ENCODE results near the gene AHI1. TPM values are rescaled to one million over a fixed set of nuclear protein-coding genes. Genes with fewer than 3 reads are reported as not detected.

The AHI1 gene
- total RNA-seq, 1 donor from 2014 or later: 14.2 TPM

- Mint-ChIP-seq H3K9me3 (ENCODE audit: unreplicated experiment) (peaks cover 4% of the 10 kb centered on the region), H3K27me3 (ENCODE audit: low read depth, unreplicated experiment) (peaks cover 4% of the 10 kb centered on the region), H3K4me3 (ENCODE audit: unreplicated experiment) (no peak overlapping the region), H3K4me1 (ENCODE audit: low read depth, unreplicated experiment) (no peaks in the 10 kb centered on the region), H3K27ac (ENCODE audit: unreplicated experiment) (no peak overlapping the region), H3K36me3 (ENCODE audit: low read depth, unreplicated experiment) (no peaks in the 10 kb centered on the region)
- Histone ChIP-seq H3K4me1 (ENCODE audit: insufficient read depth, low read length) (no peaks in the 10 kb centered on the region), H3K9ac (ENCODE audit: low read length) (no peak overlapping the region), H3K27me3 (ENCODE audit: insufficient read depth, low read length) (no peaks in the 10 kb centered on the region), H3K36me3 (ENCODE audit: insufficient read depth, low read length) (no peaks in the 10 kb centered on the region), H2AFZ (ENCODE audit: low read depth, low read length) (no peak overlapping the region), H3K27ac (ENCODE audit: low read depth, low read length) (no peak overlapping the region), H3K9me3 (ENCODE audit: insufficient read depth, low read depth, low read length) (no peaks in the 10 kb centered on the region), H4K20me1 (ENCODE audit: insufficient read depth, low read length) (no peaks in the 10 kb centered on the region), H3K4me3 (ENCODE audit: insufficient read depth, low read depth, low read length) (no peak overlapping the region), H3K4me2 (ENCODE audit: low read length) (no peak overlapping the region), H3K79me2 (ENCODE audit: insufficient read depth, low read length) (no peaks in the 10 kb centered on the region)
- TF ChIP-seq EZH2 (IDR thresholded peaks at IDR 0.05; ENCODE audit: insufficient read depth, low read length) (no peak), CTCF (IDR thresholded peaks at IDR 0.05; ENCODE audit: insufficient read depth, low read depth, low read length) (no peak)
- FAIRE-seq: no peak
- no peak for DNase-seq (ENCODE audit: low read depth)
These were observed 232.3 kb downstream of the AHI1 start for GRCh38 chr6:135265278-135265677.

GRCh38 chr6:135261872-135262725 is 235.4 kb downstream of the AHI1 start:
- H3K36me3 Mint-ChIP-seq (ENCODE audit: low read depth, unreplicated experiment): no peaks in the 10 kb centered on the region
- H4K20me1 ChIP-seq (ENCODE audit: insufficient read depth, low read length): no peaks in the 10 kb centered on the region
- H3K4me3 ChIP-seq (ENCODE audit: insufficient read depth, low read depth, low read length): no peak overlapping the region
- no peaks in the 10 kb centered on the region for H3K36me3 ChIP-seq (ENCODE audit: insufficient read depth, low read length)
- no peaks in the 10 kb centered on the region for H3K27me3 ChIP-seq (ENCODE audit: insufficient read depth, low read length)
- H3K4me2 ChIP-seq (ENCODE audit: low read length): no peak overlapping the region
- peaks cover 4% of the 10 kb centered on the region for H3K9me3 Mint-ChIP-seq (ENCODE audit: unreplicated experiment)
- no peak overlapping the region for H3K27ac Mint-ChIP-seq (ENCODE audit: unreplicated experiment)
- H3K9me3 ChIP-seq (ENCODE audit: insufficient read depth, low read depth, low read length): no peaks in the 10 kb centered on the region
- H3K4me1 Mint-ChIP-seq (ENCODE audit: low read depth, unreplicated experiment): no peaks in the 10 kb centered on the region
- H3K27ac ChIP-seq (ENCODE audit: low read depth, low read length): no peak overlapping the region
- no peak for DNase-seq (ENCODE audit: low read depth)
- no peak for TF ChIP-seq CTCF (IDR thresholded peaks at IDR 0.05; ENCODE audit: insufficient read depth, low read depth, low read length)
- TF ChIP-seq EZH2 (IDR thresholded peaks at IDR 0.05; ENCODE audit: insufficient read depth, low read length): no peak
- FAIRE-seq: no peak
- no peak overlapping the region for H3K4me3 Mint-ChIP-seq (ENCODE audit: unreplicated experiment)
- no peaks in the 10 kb centered on the region for H3K79me2 ChIP-seq (ENCODE audit: insufficient read depth, low read length)
- no peaks in the 10 kb centered on the region for H3K4me1 ChIP-seq (ENCODE audit: insufficient read depth, low read length)
- no peak overlapping the region for H3K9ac ChIP-seq (ENCODE audit: low read length)
- no peak overlapping the region for H2AFZ ChIP-seq (ENCODE audit: low read depth, low read length)
- H3K27me3 Mint-ChIP-seq (ENCODE audit: low read depth, unreplicated experiment): no peaks in the 10 kb centered on the region

- Histone ChIP-seq H4K20me1 (ENCODE audit: insufficient read depth, low read length) (no peaks in the 10 kb centered on the region), H3K4me3 (ENCODE audit: insufficient read depth, low read depth, low read length) (no peak overlapping the region), H3K27me3 (ENCODE audit: insufficient read depth, low read length) (no peaks in the 10 kb centered on the region), H3K79me2 (ENCODE audit: insufficient read depth, low read length) (no peaks in the 10 kb centered on the region), H3K4me1 (ENCODE audit: insufficient read depth, low read length) (no peaks in the 10 kb centered on the region), H3K36me3 (ENCODE audit: insufficient read depth, low read length) (no peaks in the 10 kb centered on the region), H3K27ac (ENCODE audit: low read depth, low read length) (no peak overlapping the region), H3K9me3 (ENCODE audit: insufficient read depth, low read depth, low read length) (no peaks in the 10 kb centered on the region), H3K4me2 (ENCODE audit: low read length) (no peak overlapping the region), H3K9ac (ENCODE audit: low read length) (no peak overlapping the region), H2AFZ (ENCODE audit: low read depth, low read length) (no peak overlapping the region)
- FAIRE-seq (no peak), DNase-seq (ENCODE audit: low read depth) (no peak)
- Mint-ChIP-seq H3K27ac (ENCODE audit: unreplicated experiment) (no peak overlapping the region), H3K27me3 (ENCODE audit: low read depth, unreplicated experiment) (no peaks in the 10 kb centered on the region), H3K4me1 (ENCODE audit: low read depth, unreplicated experiment) (no peaks in the 10 kb centered on the region), H3K9me3 (ENCODE audit: unreplicated experiment) (peaks cover 7% of the 10 kb centered on the region), H3K4me3 (ENCODE audit: unreplicated experiment) (no peak overlapping the region), H3K36me3 (ENCODE audit: low read depth, unreplicated experiment) (no peaks in the 10 kb centered on the region)
- TF ChIP-seq EZH2 (IDR thresholded peaks at IDR 0.05; ENCODE audit: insufficient read depth, low read length): no peak
- TF ChIP-seq CTCF (IDR thresholded peaks at IDR 0.05; ENCODE audit: insufficient read depth, low read depth, low read length): no peak
These were observed 236.9 kb downstream of the AHI1 start for GRCh38 chr6:135260612-135261011.

Data from astrocyte (in vitro differentiated cells and primary cell).